Esophagus muscularis mucosa (tissue), 4 donors: ENCODE data around the gene INPP4B.

Source experiments
- CTCF ChIP-seq, 3 experiments: fragments of 200-600 bp in 2 of 3; fragments of 450-650 bp in 1 of 3; sonication (generic) in 2 of 3; IDR thresholded peaks; one replicate each; pipeline ENCODE4 v1.5.1; 2017 to 2019; ENCODE audit warnings: antibody characterized with exemption in 3 of 3, mild to moderate bottlenecking in 2 of 3, moderate library complexity in 1 of 3
- EP300 ChIP-seq: sonication (generic); formaldehyde crosslinking; IDR thresholded peaks from one replicate; pipeline ENCODE4 v1.6.1; 2017; ENCODE audit warnings: antibody characterized with exemption
- POLR2A ChIP-seq: fragments of 450-650 bp; IDR thresholded peaks from one replicate; pipeline ENCODE4 v1.6.1; 2017; ENCODE audit warnings: antibody characterized with exemption, moderate library complexity, mild to moderate bottlenecking, low read depth
- POLR2AphosphoS5 ChIP-seq, 2 donors: sonication (generic); formaldehyde crosslinking; IDR thresholded peaks; one replicate each; pipeline ENCODE4 v1.6.1; 2017; ENCODE audit warnings: antibody characterized with exemption in 2 of 2

- no peak for TF ChIP-seq POLR2A
- no peak for TF ChIP-seq CTCF (IDR thresholded peaks at IDR 0.05)
- TF ChIP-seq EP300 = no peak
- TF ChIP-seq POLR2AphosphoS5 (IDR thresholded peaks at IDR 0.05) = no peak
Observed at GRCh38 chr4:142683503-142683902, 162.6 kb downstream of the INPP4B start.
